MM.1S (cell line): ENCODE results near the gene CENPU.

Source experiments
- EZH2 ChIP-seq: fragments of 300-600 bp; sonication (generic); optimal IDR thresholded peaks from 2 replicates; pipeline ENCODE3; 2017; ENCODE audit warnings: low read depth, mild to moderate bottlenecking, antibody characterized with exemption, low read length, mixed read lengths
- TF ChIP-seq, protein P1 (sequence below): fragments of 300-600 bp; sonication (generic); IDR thresholded peaks from 2 replicates; pipeline ENCODE4 v1.5.1; 2016; ENCODE audit warnings: antibody characterized with exemption, low read length, mixed read lengths

DNA sequence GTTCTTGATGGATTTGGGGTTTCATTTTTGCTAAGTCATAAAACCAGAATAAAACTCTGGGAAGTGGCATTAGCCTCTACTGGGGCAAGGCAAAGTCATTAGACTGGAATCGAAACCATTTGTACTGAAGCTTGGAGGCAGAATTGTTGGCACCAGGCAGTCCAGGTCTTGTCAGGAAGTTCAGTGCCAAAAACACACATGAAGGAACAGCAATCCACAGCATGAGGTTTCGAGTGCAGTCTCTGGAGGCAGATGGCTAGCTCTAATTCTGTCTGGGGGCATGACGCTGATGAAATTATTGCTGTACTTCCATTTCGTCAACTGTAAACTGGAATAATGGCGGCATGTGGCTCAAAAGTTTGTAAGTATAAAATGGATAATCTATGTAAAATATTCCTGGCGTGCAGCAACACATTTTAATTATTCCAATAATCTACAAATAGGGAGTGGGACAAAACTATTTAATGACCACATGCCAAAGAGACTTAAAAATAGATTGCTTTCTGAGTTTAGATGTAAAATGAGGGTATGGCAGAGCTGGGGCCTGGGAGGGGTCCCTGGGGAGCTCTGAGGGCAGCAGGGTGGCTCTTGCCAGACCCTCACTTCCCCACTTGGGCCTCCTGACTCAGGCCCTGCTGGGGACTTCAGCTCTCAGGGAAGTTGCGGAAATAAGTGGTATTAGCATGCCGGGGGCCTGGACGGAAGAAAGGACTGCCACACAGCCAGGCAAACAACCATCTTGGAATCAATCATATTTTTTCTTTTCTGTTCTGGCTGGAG, 18.8 kb upstream of the CENPU start:
- TF ChIP-seq, protein P1, sequence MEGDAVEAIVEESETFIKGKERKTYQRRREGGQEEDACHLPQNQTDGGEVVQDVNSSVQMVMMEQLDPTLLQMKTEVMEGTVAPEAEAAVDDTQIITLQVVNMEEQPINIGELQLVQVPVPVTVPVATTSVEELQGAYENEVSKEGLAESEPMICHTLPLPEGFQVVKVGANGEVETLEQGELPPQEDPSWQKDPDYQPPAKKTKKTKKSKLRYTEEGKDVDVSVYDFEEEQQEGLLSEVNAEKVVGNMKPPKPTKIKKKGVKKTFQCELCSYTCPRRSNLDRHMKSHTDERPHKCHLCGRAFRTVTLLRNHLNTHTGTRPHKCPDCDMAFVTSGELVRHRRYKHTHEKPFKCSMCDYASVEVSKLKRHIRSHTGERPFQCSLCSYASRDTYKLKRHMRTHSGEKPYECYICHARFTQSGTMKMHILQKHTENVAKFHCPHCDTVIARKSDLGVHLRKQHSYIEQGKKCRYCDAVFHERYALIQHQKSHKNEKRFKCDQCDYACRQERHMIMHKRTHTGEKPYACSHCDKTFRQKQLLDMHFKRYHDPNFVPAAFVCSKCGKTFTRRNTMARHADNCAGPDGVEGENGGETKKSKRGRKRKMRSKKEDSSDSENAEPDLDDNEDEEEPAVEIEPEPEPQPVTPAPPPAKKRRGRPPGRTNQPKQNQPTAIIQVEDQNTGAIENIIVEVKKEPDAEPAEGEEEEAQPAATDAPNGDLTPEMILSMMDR: no peak
- no peak for TF ChIP-seq EZH2
